Measurements from ENCODE around the gene PRKAG2. TPM values are rescaled to one million over a fixed set of nuclear protein-coding genes. Genes with fewer than 3 reads are reported as not detected.
A peak's percentile ranks its signal among the peaks of the same experiment; 100 is the strongest.

PRKAG2 gene
- total and polyA plus RNA-seq, 8 donors, result 7.4 to 16.7 (median 9.2) TPM

DNA sequence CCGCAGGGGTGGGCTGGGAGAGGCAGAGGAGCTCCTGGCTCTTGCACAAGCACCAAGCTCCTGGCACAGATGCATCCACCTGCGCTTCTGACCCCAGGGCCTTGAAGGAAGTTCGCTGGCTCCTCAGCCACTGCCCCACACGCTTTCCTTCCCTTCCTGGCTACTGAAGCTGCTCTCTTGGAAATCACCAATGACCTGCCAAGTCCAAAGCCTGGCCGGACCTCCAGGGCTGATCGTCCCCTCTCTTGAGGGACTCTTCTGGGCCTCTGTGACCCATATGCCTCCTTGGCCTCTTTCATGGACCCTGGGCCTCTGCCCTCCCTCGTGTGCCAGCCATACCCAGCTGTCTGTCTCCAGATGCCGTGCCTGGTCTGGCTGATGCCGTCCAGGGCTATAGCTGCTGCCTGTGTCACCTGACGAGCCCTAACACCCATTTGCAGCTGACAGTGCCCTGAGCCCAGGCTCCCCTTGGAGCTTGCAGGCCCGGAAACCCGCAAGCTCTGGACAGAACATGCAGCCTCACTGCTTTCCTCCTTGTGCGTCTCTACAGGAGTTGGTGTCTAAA lies 113.4 kb downstream of the PRKAG2 start:
- no peak for DNase-seq

DNA sequence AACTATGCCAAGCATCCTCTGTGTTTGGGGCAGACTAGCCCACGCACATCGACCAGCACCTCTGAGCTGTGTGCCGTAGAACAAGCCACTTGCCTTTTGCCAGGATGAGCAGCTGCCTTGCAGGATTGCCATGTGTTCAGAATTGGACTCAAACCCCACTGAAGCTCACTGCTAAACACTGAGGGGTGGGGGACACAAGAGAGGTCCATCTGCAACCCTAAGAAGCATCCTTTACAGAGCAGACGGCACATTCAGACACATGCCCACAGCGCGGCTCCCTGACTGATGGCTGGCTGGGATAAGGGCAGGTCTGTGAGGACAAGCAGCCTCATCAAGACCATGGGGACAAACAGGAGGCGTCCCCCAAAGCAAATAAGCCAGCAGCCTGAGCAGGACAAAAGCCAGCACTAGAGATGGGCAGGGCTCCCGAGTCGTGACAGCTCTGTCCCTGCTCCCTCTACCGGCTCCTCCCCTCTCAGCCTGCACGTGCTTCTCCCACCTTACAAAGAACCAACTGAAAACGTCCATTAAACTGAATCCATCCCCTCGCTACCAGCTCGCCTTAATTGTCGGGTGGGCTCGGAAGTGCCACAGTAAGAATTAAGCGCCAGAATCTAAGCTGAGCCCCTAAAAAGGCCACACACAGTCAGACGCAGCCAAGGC lies 114.2 kb downstream of the PRKAG2 start:
- FAIRE-seq (no peak), DNase-seq (no peak), ATAC-seq (no peak)
- Histone ChIP-seq H3K27me3 (no peaks in the 10 kb centered on the region), H3K4me3 (no peak overlapping the region), H3K9me3 (no peaks in the 10 kb centered on the region), H3K27ac (no peak overlapping the region), H3K36me3 (no peaks in the 10 kb centered on the region), H3K4me1 (no peaks in the 10 kb centered on the region)
- WGBS, 2 donors, result 90 to 93% methylated on average over 18 of the region's 18 CpGs
- intact Hi-C loops (cut with DNase I), result no loop called here
- TF ChIP-seq, protein P1, sequence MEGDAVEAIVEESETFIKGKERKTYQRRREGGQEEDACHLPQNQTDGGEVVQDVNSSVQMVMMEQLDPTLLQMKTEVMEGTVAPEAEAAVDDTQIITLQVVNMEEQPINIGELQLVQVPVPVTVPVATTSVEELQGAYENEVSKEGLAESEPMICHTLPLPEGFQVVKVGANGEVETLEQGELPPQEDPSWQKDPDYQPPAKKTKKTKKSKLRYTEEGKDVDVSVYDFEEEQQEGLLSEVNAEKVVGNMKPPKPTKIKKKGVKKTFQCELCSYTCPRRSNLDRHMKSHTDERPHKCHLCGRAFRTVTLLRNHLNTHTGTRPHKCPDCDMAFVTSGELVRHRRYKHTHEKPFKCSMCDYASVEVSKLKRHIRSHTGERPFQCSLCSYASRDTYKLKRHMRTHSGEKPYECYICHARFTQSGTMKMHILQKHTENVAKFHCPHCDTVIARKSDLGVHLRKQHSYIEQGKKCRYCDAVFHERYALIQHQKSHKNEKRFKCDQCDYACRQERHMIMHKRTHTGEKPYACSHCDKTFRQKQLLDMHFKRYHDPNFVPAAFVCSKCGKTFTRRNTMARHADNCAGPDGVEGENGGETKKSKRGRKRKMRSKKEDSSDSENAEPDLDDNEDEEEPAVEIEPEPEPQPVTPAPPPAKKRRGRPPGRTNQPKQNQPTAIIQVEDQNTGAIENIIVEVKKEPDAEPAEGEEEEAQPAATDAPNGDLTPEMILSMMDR (IDR thresholded peaks at IDR 0.05), result no peak

More for the DNA sequence above, 113.4 kb downstream of the PRKAG2 start:
- H3K36me3 ChIP-seq, result no peaks in the 10 kb centered on the region
- FAIRE-seq, result no peak
- intact Hi-C loops (cut with DNase I), result no loop called here
- ATAC-seq, result no peak
- H3K9me3 ChIP-seq, result no peaks in the 10 kb centered on the region
- WGBS, 2 donors, result 88 to 96% methylated on average over 13 of the region's 13 CpGs
- H3K27me3 ChIP-seq, result no peaks in the 10 kb centered on the region
- H3K4me3 ChIP-seq, result no peak overlapping the region
- no peak overlapping the region for H3K27ac ChIP-seq
- TF ChIP-seq, protein P1 (IDR thresholded peaks at IDR 0.05), result no peak
- no peaks in the 10 kb centered on the region for H3K4me1 ChIP-seq

DNA sequence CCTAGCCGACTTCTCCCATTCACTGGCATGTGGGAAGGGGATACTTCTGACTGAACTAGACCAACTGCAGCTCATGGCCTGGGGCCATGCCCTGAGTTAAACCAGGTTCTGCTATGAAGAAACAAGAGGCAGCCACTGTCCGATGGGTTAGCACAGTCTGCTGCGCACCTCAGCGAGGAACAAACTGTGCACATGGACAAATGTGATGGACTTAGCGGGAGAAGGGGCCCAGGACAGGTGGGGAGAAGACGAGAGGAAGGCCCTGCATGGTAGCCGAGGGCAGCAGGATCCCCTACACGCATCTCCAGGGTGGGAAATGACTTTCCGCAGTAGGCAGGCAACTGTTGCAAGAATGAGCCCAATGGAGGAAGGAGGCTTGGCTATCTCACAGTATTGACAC lies 115.0 kb downstream of the PRKAG2 start:
- DNase-seq (no peak), FAIRE-seq (no peak), ATAC-seq (no peak)
- Histone ChIP-seq H3K4me1 (no peaks in the 10 kb centered on the region), H3K27me3 (no peaks in the 10 kb centered on the region), H3K9me3 (no peaks in the 10 kb centered on the region), H3K27ac (no peak overlapping the region), H3K4me3 (no peak overlapping the region), H3K36me3 (no peaks in the 10 kb centered on the region)
- 96 to 97% methylated on average over 9 of the region's 9 CpGs for WGBS, 2 donors
- TF ChIP-seq, protein P1 (IDR thresholded peaks at IDR 0.05), result no peak
- intact Hi-C loops (cut with DNase I), result no loop called here

DNA sequence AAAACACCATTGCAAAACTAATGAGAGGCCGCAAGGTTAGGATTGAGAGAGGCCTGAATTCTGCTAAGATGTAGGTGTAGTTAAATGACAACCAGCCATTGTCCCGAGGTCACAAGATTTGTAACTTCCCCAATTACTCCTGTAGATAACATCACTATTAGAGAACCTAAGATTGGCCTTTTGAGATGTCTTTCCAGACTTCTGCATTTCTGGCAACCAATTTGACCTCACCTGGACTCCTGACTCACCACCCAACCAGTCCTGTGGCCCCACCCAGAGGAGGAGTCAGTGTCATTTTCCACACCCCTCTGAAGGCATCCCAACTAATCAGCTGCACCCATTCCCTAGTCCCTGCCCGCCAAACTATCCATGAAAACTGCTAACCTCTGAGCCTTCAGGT lies 115.7 kb downstream of the PRKAG2 start:
- whole genome bisulfite sequencing, 2 donors, result 71% methylated on average over 3 of the region's 3 CpGs
- H3K4me1 ChIP-seq, result no peaks in the 10 kb centered on the region
- intact Hi-C loops (cut with DNase I), result no loop called here
- no peak for FAIRE-seq
- H3K27ac ChIP-seq, result no peak overlapping the region
- TF ChIP-seq, protein P1 (IDR thresholded peaks at IDR 0.05), result no peak
- peak; percentile 31 to 58 (median 47) for ATAC-seq
- peak in 1 of 6 donors; percentile 41 for DNase-seq
- no peaks in the 10 kb centered on the region for H3K27me3 ChIP-seq
- H3K9me3 ChIP-seq, result no peaks in the 10 kb centered on the region
- no peaks in the 10 kb centered on the region for H3K36me3 ChIP-seq
- no peak overlapping the region for H3K4me3 ChIP-seq

DNA sequence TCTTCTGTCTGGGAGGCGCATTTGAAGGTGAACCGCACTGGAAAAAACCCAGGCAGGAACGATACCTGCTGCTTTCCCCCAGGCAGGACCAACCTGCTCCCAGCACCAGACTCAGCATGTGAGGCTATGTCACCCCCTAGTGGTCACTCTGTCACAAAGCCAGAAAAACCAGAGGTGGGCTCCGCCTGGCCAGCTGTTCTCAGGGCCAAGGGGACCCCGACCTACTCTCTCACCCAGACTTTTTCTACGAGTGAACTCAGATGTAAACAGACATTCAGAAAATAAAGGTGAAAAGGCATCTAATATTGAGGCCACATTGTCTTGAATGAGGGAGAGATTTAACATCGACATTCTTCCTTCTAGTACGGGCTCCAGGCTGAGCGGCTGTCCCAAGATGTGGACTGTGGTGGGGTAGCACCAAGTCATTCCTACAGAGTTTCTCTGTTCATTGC lies 117.3 kb downstream of the PRKAG2 start:
- intact Hi-C loops (cut with DNase I), result loop anchor here in 2 of 3 donors (5.0 to 10.0 kb wide), 2 partner anchors 132 to 135 kb away; no protein-coding TSS in a partner anchor
- Histone ChIP-seq H3K27me3 (no peaks in the 10 kb centered on the region), H3K9me3 (no peaks in the 10 kb centered on the region), H3K36me3 (no peaks in the 10 kb centered on the region), H3K27ac (no peak overlapping the region), H3K4me1 (no peaks in the 10 kb centered on the region), H3K4me3 (no peak overlapping the region)
- FAIRE-seq, result no peak
- DNase-seq, result peak in 3 of 6 donors; percentile 58 to 65 (median 63)
- peak; percentile 60 to 85 (median 83) for ATAC-seq
- 44 to 49% methylated on average over 9 of the region's 9 CpGs for WGBS, 2 donors
- TF ChIP-seq, protein P1 (IDR thresholded peaks at IDR 0.05), result peak; percentile 59 to 89 (median 84)
